HEK293 (cell line): ENCODE data around the gene DLG2.

Experiments
- ZNF521 ChIP-seq: fragments of 450-650 bp; formaldehyde crosslinking; IDR thresholded peaks from 2 replicates; pipeline ENCODE4 v1.5.1; 2017; ENCODE audit warnings: missing biosample characterization, mild to moderate bottlenecking, missing genetic modification characterization
- ZNF561 ChIP-seq: fragments of 450-650 bp; IDR thresholded peaks from 2 replicates; pipeline ENCODE4 v1.5.1; 2018; ENCODE audit warnings: missing biosample characterization, missing genetic modification characterization, borderline replicate concordance

GRCh38 chr11:84884836-84885235 is 742.3 kb downstream of the DLG2 start:
- TF ChIP-seq ZNF521 (tag by site-specific recombination) (no peak), ZNF561 (tag by site-specific recombination) (no peak)
